Epithelial cell of prostate (primary cell): ENCODE results near the gene QRICH2.
"Not testable (repeated sequence)": the region's sequence is repeated elsewhere in the genome, so short reads cannot be mapped to it uniquely, and the experiment has no call there.

Experiments used
- DNase-seq: peaks from one replicate; pipeline ENCODE4 v3.0.0-alpha.2; 2011; ENCODE audit warnings: low read depth, low spot score
- H3K27ac ChIP-seq: fragments of 450-650 bp; 2 replicates; pipeline ENCODE4 v1.5.1; 2017; ENCODE audit warnings: mild to moderate bottlenecking

Gene QRICH2

GRCh38 chr17:76235883-76236282, 72.2 kb downstream of the QRICH2 start:
- no peak overlapping the region for H3K27ac ChIP-seq
- no peak for DNase-seq

- no peak for DNase-seq
- no peak overlapping the region for H3K27ac ChIP-seq
These were observed 73.8 kb downstream of the QRICH2 start for GRCh38 chr17:76234354-76234679.

- no peak overlapping the region for H3K27ac ChIP-seq
- no peak for DNase-seq
These were observed 74.3 kb downstream of the QRICH2 start for GRCh38 chr17:76233588-76234353.

- peak; percentile 39 for DNase-seq
- no peak overlapping the region for H3K27ac ChIP-seq
These were observed 75.7 kb downstream of the QRICH2 start for GRCh38 chr17:76232342-76232741.

- not testable (repeated sequence) for H3K27ac ChIP-seq
These were observed 81.3 kb downstream of the QRICH2 start for GRCh38 chr17:76226749-76227148.

GRCh38 chr17:76225373-76226086, 82.5 kb downstream of the QRICH2 start:
- H3K27ac ChIP-seq, DNase-seq: not testable (repeated sequence)

More at GRCh38 chr17:76226749-76227148, 81.3 kb downstream of the QRICH2 start:
- not testable (repeated sequence) for DNase-seq
